Lung microvascular endothelial cell (primary cell): ENCODE data around the gene HS3ST6. TPM values are rescaled to one million over a fixed set of nuclear protein-coding genes. Genes with fewer than 3 reads are reported as not detected.
"Not testable (repeated sequence)": the region's sequence is repeated elsewhere in the genome, so short reads cannot be mapped to it uniquely, and the experiment has no call there.

Experiments used
- DNase-seq, 2 donors: peaks; one replicate each; pipeline versions ENCODE4 v3.0.0 to v3.0.0-alpha.2; 2010; ENCODE audit warnings: low read depth in 2 of 2
- total RNA-seq: library from RNA; depleted of rRNA; stranded (reverse); fragments of >200 nt; gene quantifications from 2 replicates; pipeline ENCODE4 v1.2.1, GENCODE V29; 2014

The HS3ST6 gene
- total RNA-seq, 1 donor from 2014 or later: not detected

DNA sequence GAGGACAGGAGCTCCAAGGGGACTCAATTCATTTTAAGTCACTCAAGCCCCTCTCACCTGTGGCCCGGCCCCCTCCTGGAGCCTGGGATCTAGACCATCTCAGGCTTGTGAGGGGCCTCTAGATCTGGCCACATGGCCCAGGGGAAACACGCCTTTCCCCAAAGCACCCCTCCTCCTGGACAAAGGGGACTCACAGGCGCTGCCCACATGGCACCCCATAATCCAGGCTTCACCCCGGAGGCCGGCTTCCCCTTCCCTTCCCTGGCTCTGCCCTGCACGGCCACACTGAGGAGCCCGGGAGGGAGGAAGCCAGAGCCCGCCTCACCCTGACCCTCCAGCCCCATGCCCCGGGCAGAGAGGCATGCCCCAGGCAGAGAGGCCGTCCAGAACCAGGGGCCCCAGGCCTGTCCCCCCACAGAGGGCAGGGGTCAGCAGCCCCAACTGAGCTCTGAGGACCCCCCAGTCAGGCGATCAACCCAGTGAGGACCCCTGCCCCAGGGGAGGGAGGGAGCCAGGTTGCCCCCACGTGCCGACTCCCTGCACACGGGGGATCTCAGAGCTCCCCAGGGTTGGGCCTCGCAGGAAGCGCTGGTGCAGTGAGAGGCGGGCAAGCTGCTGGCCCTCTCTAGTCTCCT lies 10.9 kb downstream of the HS3ST6 start:
- DNase-seq: no peak

- no peak for DNase-seq
Measured at GRCh38 chr16:1906846-1907165, 11.4 kb downstream of the HS3ST6 start.

DNA sequence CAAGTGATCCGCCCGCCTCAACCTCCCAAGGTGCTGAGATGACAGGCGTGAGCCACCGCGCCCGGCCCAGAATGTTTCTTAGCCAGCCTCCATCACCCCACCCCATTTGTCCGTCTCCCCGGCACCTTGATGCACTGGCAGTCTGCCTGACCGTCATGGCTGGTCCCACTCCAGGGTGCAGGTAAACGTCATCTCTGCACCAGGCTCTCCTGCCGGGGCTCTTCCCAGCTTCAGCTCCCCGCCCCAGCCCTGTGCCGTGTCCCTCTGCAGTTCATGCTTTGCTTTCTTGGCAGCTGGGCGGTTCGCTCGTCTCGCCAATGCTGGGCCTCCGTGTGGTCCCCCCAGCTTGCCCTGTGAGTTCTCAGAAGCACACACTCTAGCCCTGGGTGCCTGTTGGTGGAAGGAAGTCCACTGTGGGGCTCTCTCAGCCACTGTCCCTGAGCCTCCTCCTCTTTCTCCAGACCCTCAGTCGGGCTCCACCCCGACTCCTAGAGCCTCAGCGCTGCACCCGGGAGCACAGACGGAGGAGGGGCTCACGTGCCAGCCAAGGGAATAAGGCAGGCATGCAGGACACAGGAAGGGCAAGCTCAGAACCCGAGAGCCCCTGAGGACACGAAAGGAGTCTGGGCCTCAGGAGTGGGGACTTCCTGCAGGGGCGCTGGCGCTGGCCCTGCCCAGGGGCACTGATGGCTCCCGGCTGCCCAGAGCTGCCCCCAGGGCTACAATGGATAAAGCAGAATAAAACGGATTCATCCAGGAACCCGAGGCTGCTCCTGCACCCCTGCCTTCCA lies 12.0 kb downstream of the HS3ST6 start:
- no peak for DNase-seq

GRCh38 chr16:1903845-1904840 lies 14.1 kb downstream of the HS3ST6 start:
- DNase-seq: peak in 1 of 2 donors; percentile 38

DNA sequence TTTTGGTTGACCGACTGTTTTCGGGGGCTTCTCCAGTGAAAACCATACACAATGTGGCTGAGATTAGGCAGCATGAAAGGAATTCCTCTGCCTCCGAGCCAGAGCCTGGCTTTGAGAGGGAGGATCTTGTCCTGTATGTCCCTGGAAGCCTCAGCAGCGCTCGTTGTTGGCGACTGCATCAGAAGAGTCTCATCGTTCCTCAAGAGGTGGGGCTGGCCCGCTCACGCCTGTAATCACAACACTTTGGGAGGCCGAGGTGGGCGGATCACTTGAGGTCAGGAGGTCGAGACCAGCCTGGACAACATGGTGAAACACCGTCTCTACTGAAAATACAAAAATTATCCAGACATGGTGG lies 15.0 kb downstream of the HS3ST6 start:
- no peak for DNase-seq

DNA sequence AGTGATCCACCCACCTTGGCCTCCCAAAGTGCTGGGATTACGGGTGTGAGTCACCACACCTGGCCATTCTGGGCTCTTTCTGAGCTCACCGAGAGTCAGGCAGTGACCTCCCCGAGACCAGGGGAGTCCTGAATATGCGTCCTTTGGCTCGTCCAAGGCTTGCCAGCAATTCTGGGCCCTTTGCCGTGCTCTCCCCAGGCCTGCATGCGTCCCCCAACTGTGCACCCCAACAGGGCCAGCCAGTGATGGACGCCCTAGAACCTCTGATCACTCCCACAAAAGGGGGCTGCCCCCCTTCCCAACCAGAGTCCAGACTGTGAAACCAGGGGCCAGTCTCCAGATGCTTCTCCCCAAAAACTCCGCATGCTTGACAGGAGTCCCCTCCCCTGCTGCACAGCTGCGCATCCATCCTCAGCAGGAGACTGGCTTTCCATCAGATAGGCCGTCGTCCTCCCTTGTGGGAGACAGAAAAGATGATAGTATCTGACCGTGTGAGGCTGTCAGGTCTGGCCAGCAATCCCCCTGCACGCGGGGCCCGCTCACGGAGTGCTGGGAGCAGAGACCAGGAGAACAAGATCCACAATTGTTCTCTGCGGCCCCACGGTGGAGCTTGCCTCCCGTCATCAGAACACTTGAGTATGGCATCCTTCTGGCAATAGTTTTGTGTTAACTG lies 15.5 kb downstream of the HS3ST6 start:
- DNase-seq: no peak

DNA sequence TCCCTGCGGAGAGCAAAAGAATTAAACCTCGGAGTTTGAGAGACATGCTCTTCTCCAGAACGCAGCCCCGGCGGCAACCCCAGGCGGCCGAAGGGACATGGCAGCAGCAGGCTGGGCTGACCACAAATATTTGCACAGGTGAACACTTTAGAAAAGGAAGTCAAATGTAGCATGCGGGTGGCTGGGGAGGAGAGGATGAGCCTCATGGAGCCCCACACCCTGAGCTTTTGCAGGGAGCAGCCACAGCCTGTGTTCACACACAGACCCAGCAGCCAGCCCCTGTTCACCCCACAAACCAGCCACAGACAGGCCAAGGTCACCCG lies 17.8 kb downstream of the HS3ST6 start:
- DNase-seq: no peak

DNA sequence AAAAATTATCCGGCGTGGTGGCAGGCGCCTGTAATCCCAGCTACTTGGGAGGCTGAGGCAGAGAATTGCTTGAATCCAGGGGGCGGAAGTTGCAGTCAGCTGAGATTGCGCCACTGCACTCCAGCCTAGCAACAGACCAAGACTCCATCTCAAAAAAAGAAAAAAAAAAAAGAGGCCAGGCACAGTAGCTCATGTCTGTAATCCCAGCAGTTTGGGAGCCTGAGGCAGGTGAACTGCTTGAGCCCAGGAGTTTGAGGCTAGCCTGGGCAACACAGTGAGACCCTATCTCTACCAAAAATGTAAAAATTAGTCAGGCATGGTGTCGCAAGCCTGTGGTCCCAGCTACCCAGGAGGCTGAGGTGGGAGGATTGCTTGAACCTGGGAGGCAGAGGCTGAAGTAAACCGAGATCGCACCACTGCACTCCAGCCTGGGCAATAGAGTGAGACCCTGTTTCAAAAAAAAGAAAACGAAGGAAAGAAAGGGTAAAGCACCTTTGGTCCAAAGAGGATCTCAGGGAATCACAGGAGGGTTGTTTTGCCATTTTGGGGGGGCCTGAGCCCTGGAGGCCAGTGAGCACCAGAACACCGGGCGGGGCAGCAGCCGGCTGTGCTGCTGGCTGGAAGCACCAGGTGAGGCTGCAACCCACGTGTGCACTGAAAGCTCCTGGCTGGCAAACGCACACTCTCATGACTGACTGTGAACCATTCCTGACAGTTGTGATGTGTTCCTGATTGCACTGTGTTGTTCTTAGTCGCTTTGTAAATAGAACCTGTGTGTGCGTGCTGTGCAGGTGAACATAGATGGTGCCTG lies 18.4 kb downstream of the HS3ST6 start:
- DNase-seq: no peak

DNA sequence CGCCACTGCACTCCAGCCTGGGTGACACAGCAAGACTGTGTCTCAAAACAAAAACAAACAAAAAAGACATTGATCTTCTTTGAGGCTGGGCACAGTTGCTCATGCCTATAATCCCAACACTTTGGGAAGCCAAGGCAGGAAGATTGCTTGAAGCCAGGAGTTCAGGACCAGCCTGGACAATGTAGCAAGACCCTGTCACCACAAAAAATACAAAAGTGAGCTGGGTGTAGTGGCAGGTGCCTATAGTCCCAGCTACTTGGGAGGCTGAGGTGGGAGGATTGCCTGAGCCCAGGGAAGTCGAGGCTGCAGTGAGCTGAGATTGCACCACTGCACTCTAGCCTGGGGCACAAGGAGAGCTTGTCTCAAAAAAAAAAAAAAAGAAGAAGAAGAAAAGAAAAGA lies 20.5 kb downstream of the HS3ST6 start:
- DNase-seq: not testable (repeated sequence)

DNA sequence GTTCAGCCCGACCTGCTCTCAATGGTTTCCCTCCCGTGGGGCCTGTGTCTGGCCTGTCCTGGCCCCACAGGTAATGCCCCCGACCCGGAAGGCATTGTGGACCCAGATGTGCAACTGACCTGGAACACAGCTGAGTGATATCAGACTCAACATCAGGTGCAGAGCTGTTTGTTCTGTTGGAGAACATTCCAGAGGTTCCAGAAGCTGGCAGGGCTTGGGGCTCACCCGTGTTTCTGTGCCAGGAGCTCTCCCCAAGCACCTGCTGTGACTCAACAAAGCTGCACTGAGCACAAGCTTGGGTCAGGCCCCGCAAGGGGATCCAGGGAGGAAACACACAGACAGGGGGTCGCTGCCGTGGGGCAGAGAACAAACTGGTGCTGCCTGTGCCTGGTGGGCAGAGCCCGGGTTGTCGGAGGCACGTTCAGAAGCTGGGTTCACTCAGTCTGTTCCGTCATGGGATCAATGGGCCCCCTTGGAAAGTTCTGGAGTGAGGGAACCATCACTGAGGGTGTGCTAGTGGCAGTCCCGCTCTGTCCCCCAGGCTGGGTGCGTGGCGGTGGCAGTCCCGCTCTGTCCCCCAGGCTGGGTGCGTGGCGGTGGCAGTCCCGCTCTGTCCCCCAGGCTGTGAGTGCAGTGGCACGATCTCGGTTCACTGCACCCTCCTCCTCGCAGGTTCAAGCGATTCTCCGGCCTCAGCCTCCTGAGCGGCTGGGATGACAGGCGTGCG lies 22.1 kb downstream of the HS3ST6 start:
- no peak for DNase-seq

GRCh38 chr16:1895068-1895467 lies 23.1 kb downstream of the HS3ST6 start:
- no peak for DNase-seq

DNA sequence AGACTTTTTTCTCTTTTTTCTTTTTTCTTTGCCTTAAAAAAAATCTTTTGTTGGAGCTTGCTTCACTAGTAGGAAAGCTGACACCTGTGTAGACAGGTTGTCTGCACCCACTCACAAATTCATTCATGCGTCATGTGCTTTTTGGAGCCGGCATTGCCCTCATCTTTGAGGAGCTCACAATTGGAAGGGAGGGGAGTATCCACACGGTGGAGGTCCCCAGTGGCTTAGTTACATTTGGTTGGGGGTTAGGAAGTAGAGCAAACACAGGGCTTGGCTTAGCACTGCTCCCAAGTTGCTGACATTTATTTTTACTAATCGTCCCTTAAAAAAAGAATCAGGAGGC lies 27.5 kb downstream of the HS3ST6 start:
- DNase-seq: no peak

GRCh38 chr16:1890024-1890707 lies 28.0 kb downstream of the HS3ST6 start:
- DNase-seq: no peak

DNA sequence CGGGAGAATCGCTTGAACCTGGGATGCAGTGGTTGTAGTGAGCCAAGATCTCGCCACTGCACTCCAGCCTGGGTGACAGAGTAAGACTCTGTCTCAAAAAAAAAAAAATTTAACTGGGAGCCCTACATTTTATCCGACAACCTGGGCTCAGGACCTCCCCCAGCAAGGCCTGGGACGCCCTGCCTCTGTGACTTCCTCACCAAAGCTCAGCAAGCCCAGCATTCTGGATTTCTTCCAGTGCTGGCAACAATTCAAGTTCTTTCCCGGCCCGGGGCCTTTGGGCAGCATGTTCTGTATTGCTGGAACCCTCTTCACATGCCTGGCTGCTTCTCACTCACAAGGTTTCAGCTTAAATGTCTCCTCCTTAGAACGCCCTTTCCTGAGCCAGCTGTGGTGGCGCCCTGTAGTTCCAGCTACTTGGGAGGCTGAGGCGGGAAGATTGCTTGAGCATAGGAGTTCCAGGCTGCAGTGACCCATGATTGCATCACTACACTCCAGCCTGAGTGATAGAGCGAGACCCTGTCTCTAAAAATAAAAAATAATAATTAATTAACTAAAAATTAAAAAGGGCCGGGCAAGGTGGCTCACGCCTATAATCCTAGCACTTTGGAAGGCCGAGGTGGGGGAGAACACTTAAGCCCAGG lies 30.4 kb downstream of the HS3ST6 start:
- no peak for DNase-seq

GRCh38 chr16:1884889-1885288 lies 33.3 kb downstream of the HS3ST6 start:
- no peak for DNase-seq

DNA sequence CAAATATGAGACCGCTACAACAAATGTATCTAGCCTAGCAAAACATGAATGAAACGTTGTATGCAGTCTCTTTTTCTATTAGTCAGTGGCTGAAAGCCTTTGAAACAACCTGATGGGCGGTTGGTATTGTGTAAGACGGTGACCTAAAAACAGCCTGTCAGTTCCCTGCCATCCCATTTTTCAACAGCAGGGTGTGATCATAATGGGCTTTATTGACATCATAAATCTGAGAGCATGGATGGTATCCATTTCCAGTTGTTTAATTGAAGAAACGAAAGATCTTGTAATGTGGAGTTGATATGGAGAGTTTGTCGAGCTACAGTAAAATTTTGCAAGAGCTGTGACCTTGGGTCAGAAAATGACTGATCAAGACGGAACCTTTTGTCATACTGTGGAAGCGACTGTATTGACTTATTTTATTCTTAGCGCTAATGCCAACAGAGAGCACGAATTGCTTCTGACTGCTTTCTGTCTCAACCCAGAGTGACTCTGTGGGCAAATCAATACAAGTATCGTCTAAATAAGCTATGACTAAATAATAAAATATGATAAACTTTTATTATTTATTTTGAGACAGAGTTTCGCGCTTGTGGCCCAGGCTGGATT lies 34.0 kb downstream of the HS3ST6 start:
- peak; percentile 17 to 41 for DNase-seq

- DNase-seq: not testable (repeated sequence)
Measured at GRCh38 chr16:1881172-1881571, 37.0 kb downstream of the HS3ST6 start.

GRCh38 chr16:1879477-1879876 lies 38.7 kb downstream of the HS3ST6 start:
- DNase-seq: no peak

GRCh38 chr16:1878256-1878655 lies 40.0 kb downstream of the HS3ST6 start:
- no peak for DNase-seq
